GM18505 (cell line): Measurements from ENCODE around the gene MMP24.
"Not testable (repeated sequence)": the region's sequence is repeated elsewhere in the genome, so short reads cannot be mapped to it uniquely, and the experiment has no call there.

Source experiments
- ATAC-seq: cut with Tn5 transposase; IDR thresholded peaks from one replicate; pipeline ENCODE4 v1.9.1; 2021; ENCODE audit not compliant: unreplicated experiment
- POLR2A ChIP-seq: IDR thresholded peaks from 4 replicates; pipeline ENCODE4 v1.6.1; 2011; ENCODE audit warnings: borderline replicate concordance; ENCODE audit not compliant: insufficient read depth, insufficient read length; ENCODE audit errors: extremely low read depth

Gene MMP24

GRCh38 chr20:35199740-35200139 is 26.8 kb upstream of the MMP24 start:
- no peak for TF ChIP-seq POLR2A
- no peak for ATAC-seq

- ATAC-seq: no peak
- no peak for TF ChIP-seq POLR2A
Measured at GRCh38 chr20:35200267-35200666, 26.2 kb upstream of the MMP24 start.

GRCh38 chr20:35201467-35201866 is 25.0 kb upstream of the MMP24 start:
- ATAC-seq: not testable (repeated sequence)

GRCh38 chr20:35206802-35207201 is 19.7 kb upstream of the MMP24 start:
- ATAC-seq: no peak
- TF ChIP-seq POLR2A: no peak

- ATAC-seq: no peak
- no peak for TF ChIP-seq POLR2A
Measured at GRCh38 chr20:35207950-35208611, 18.4 kb upstream of the MMP24 start.

- ATAC-seq: no peak
- TF ChIP-seq POLR2A: no peak
Measured at GRCh38 chr20:35215066-35215956, 11.2 kb upstream of the MMP24 start.

GRCh38 chr20:35216541-35216940 is 9.9 kb upstream of the MMP24 start:
- ATAC-seq: no peak
- no peak for TF ChIP-seq POLR2A

GRCh38 chr20:35223941-35224340 is 2.5 kb upstream of the MMP24 start:
- no peak for TF ChIP-seq POLR2A

GRCh38 chr20:35224536-35224935 is 2.0 kb upstream of the MMP24 start:
- no peak for TF ChIP-seq POLR2A
- ATAC-seq: no peak

More at GRCh38 chr20:35223941-35224340, 2.5 kb upstream of the MMP24 start:
- no peak for ATAC-seq

GRCh38 chr20:35225319-35226125 is 968 bp upstream of the MMP24 start:
- no peak for TF ChIP-seq POLR2A
- ATAC-seq: no peak

- no peak for ATAC-seq
- no peak for TF ChIP-seq POLR2A
Measured at GRCh38 chr20:35226884-35227681, 593 bp downstream of the MMP24 start.

- no peak for TF ChIP-seq POLR2A
- ATAC-seq: no peak
Measured at GRCh38 chr20:35232575-35232974, 6.1 kb downstream of the MMP24 start.

- TF ChIP-seq POLR2A: no peak
- no peak for ATAC-seq
Measured at GRCh38 chr20:35235881-35236280, 9.4 kb downstream of the MMP24 start.
